Uterus (tissue), 2 donors: Measurements from ENCODE around the gene CUZD1.

Source experiments
- CTCF ChIP-seq, 4 experiments: fragments of 200-600 bp in 2 of 4; fragments of 450-650 bp in 2 of 4; sonication (generic) in 2 of 4; IDR thresholded peaks; one replicate each; pipeline ENCODE4 v1.5.1; 2016 to 2019; ENCODE audit warnings: antibody characterized with exemption in 4 of 4, mild to moderate bottlenecking in 2 of 4, moderate library complexity in 1 of 4
- POLR2A ChIP-seq, 2 donors: fragments of 450-650 bp; IDR thresholded peaks; one replicate each; pipeline ENCODE4 v1.6.1; 2016; ENCODE audit warnings: antibody characterized with exemption in 2 of 2, mild to moderate bottlenecking in 1 of 2, moderate library complexity in 1 of 2

GRCh38 chr10:122863216-122864193 lies 17.8 kb upstream of the CUZD1 start:
- TF ChIP-seq CTCF (IDR thresholded peaks at IDR 0.05) = no peak
- no peak for TF ChIP-seq POLR2A (IDR thresholded peaks at IDR 0.05)
